Suprapubic skin (tissue), 4 donors: Measurements from ENCODE around the gene ZNF777.
"Not testable (repeated sequence)": the region's sequence is repeated elsewhere in the genome, so short reads cannot be mapped to it uniquely, and the experiment has no call there.

Experiments used
- POLR2A ChIP-seq, 2 donors: fragments of 450-650 bp; IDR thresholded peaks; one replicate each; pipeline ENCODE4 v1.6.1; 2017; ENCODE audit warnings: antibody characterized with exemption in 2 of 2, mild to moderate bottlenecking in 2 of 2, moderate library complexity in 2 of 2
- POLR2AphosphoS5 ChIP-seq, 3 donors: sonication (generic); formaldehyde crosslinking; IDR thresholded peaks; one replicate each; pipeline ENCODE4 v1.6.1; 2017; ENCODE audit warnings: antibody characterized with exemption in 3 of 3
- TF ChIP-seq, protein P1 (sequence below), 2 donors: fragments of 200-600 bp in 1 of 2; fragments of 450-650 bp in 1 of 2; sonication (generic) in 1 of 2; IDR thresholded peaks; one replicate each; pipeline ENCODE4 v1.5.1; 2016 to 2019; ENCODE audit warnings: antibody characterized with exemption in 2 of 2, mild to moderate bottlenecking in 1 of 2, moderate library complexity in 1 of 2

DNA sequence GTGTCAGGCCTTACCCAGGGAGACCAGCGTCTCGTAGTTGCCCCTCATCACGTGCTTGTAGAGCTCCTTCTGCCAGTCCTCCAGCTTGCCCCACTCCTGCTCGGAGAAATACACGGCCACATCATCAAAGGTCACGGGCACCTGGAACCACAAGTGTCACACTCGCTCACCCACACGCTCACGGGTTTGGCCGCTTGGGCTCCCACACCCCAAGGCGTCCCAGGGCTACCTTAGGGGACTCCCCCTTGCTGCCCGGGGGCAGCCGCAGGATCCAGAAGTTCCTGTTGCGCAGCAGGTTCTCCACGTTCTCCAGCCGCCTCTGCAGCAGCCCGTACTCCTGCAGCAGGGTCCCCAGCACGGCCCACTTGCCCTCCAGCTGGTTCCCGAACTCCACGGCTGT lies 33.1 kb upstream of the ZNF777 start:
- TF ChIP-seq, protein P1, sequence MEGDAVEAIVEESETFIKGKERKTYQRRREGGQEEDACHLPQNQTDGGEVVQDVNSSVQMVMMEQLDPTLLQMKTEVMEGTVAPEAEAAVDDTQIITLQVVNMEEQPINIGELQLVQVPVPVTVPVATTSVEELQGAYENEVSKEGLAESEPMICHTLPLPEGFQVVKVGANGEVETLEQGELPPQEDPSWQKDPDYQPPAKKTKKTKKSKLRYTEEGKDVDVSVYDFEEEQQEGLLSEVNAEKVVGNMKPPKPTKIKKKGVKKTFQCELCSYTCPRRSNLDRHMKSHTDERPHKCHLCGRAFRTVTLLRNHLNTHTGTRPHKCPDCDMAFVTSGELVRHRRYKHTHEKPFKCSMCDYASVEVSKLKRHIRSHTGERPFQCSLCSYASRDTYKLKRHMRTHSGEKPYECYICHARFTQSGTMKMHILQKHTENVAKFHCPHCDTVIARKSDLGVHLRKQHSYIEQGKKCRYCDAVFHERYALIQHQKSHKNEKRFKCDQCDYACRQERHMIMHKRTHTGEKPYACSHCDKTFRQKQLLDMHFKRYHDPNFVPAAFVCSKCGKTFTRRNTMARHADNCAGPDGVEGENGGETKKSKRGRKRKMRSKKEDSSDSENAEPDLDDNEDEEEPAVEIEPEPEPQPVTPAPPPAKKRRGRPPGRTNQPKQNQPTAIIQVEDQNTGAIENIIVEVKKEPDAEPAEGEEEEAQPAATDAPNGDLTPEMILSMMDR (IDR thresholded peaks at IDR 0.05), result not testable (repeated sequence)
- not testable (repeated sequence) for TF ChIP-seq POLR2A, POLR2AphosphoS5 (IDR thresholded peaks at IDR 0.05)
